ENCODE data around the gene HHAT.
A peak's percentile ranks its signal among the peaks of the same experiment; 100 is the strongest.

HHAT gene

GRCh38 chr1:210441028-210441427 lies 112.3 kb downstream of the HHAT start:
- TF ChIP-seq CTCF (IDR thresholded peaks at IDR 0.05; ENCODE audit: borderline replicate concordance, control extremely low read depth, extremely low read depth, insufficient read depth, missing control alignments), result no peak
- no peak for DNase-seq (ENCODE audit: low spot score)
- in situ Hi-C loops (cut with MboI; ENCODE audit: low sequenced_read_pairs, unreplicated experiment), result no loop called here

DNA sequence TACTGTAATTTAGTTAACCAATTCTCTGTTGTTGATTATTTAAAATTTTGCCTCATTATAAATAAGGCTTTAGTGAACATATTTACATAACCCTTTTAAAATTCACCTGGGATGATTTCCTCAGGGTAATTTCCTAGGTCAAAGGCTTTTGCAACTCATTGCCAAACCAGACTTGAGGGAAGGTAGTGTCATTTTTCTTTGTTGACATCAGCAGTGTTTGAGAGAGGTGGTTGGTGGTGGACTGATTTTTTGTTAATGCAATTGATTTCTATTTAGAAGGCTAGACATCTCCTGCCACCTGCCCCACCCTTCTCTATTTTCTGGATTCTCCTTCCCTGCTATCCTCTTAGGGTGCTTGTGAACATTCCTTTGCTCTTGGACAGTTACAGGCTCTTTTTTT lies 116.8 kb downstream of the HHAT start:
- TF ChIP-seq CTCF (IDR thresholded peaks at IDR 0.05; ENCODE audit: borderline replicate concordance, control extremely low read depth, extremely low read depth, insufficient read depth, missing control alignments), result no peak
- no peak for DNase-seq (ENCODE audit: low spot score)

DNA sequence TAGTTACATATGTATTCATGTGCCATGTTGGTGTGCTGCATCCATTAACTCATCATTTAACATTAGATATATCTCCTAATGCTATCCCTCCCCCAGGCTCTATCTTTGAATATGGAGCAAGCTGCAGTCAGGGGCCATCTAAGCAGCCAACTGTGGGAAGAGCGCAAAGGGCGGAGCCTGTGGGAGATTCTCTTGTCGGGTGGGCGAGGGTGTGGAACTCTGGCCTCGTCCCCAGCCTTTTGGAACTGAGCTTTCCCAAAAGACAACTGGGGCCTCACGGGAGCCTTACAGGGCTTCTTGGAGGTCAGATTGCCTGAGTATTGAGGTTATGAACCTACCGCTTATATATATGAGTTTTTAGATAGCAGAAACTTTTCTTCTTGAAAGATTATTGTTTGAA lies 117.2 kb downstream of the HHAT start:
- DNase-seq (ENCODE audit: low spot score), result no peak
- in situ Hi-C loops (cut with MboI; ENCODE audit: low sequenced_read_pairs, unreplicated experiment), result no loop called here
- TF ChIP-seq CTCF (IDR thresholded peaks at IDR 0.05; ENCODE audit: borderline replicate concordance, control extremely low read depth, extremely low read depth, insufficient read depth, missing control alignments), result no peak

More for the DNA sequence above, 116.8 kb downstream of the HHAT start:
- in situ Hi-C loops (cut with MboI; ENCODE audit: low sequenced_read_pairs, unreplicated experiment), result no loop called here

GRCh38 chr1:210446479-210446878 lies 117.8 kb downstream of the HHAT start:
- DNase-seq (ENCODE audit: low spot score), result no peak
- no peak for TF ChIP-seq CTCF (IDR thresholded peaks at IDR 0.05; ENCODE audit: borderline replicate concordance, control extremely low read depth, extremely low read depth, insufficient read depth, missing control alignments)
- in situ Hi-C loops (cut with MboI; ENCODE audit: low sequenced_read_pairs, unreplicated experiment), result no loop called here

DNA sequence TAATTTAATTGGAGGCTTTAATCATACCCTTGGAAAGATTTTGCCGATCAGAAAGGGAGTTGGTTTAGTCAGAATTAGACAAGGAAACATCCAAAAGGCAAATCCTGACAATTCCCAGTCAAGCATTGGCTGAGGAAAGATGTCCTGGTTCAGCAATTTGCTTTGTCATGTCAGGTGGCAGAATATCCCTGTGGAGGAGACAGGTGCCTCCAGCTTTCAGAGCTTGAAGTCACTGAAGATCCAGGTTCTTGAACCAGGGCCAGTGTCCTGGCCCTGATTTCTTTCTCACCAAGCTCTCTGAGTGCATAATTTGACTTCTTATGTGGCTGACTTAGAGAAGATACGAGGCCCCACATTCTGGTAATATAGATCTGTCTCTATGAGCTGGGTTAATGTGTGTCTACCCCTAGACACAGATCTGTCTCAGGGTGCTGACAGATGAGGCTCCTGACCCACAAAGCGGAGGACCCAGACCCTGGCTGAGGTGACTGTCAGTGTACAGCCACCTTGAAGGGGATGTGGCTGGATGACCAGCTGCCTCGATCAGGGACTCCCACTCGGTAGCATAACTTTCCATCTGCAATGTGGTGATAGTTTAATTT lies 118.9 kb downstream of the HHAT start:
- DNase-seq (ENCODE audit: low spot score), result no peak
- in situ Hi-C loops (cut with MboI; ENCODE audit: low sequenced_read_pairs, unreplicated experiment), result no loop called here
- no peak for TF ChIP-seq CTCF (IDR thresholded peaks at IDR 0.05; ENCODE audit: borderline replicate concordance, control extremely low read depth, extremely low read depth, insufficient read depth, missing control alignments)

- TF ChIP-seq CTCF (IDR thresholded peaks at IDR 0.05; ENCODE audit: borderline replicate concordance, control extremely low read depth, extremely low read depth, insufficient read depth, missing control alignments), result peak; percentile 10
- peak; percentile 53 for DNase-seq (ENCODE audit: low spot score)
- in situ Hi-C loops (cut with MboI; ENCODE audit: low sequenced_read_pairs, unreplicated experiment), result no loop called here
Observed at GRCh38 chr1:210448297-210448892, 119.7 kb downstream of the HHAT start.

All from GM13976 (cell line).